ENCODE measurements around the gene LRRC71.

The LRRC71 gene

GRCh38 chr1:156948708-156949107 lies 28.3 kb downstream of the LRRC71 start:
- Histone ChIP-seq H3K4me3 (ENCODE audit: low read length) (no peak overlapping the region), H3K27me3 (ENCODE audit: control insufficient read depth, insufficient read depth, low read length) (no peaks in the 10 kb centered on the region), H3K9me3 (ENCODE audit: control insufficient read depth, low read length) (no peaks in the 10 kb centered on the region), H3K4me1 (ENCODE audit: control insufficient read depth, insufficient read depth, low read length) (no peaks in the 10 kb centered on the region), H3K36me3 (ENCODE audit: control insufficient read depth, insufficient read depth, low read length) (peaks cover 31% of the 10 kb centered on the region), H3K9ac (ENCODE audit: low read length) (no peak overlapping the region)

- H3K27me3 ChIP-seq (ENCODE audit: control insufficient read depth, insufficient read depth, low read length) = no peaks in the 10 kb centered on the region
- peaks cover 31% of the 10 kb centered on the region for H3K36me3 ChIP-seq (ENCODE audit: control insufficient read depth, insufficient read depth, low read length)
- H3K9me3 ChIP-seq (ENCODE audit: control insufficient read depth, low read length) = no peaks in the 10 kb centered on the region
- no peaks in the 10 kb centered on the region for H3K4me1 ChIP-seq (ENCODE audit: control insufficient read depth, insufficient read depth, low read length)
- no peak overlapping the region for H3K9ac ChIP-seq (ENCODE audit: low read length)
- no peak overlapping the region for H3K4me3 ChIP-seq (ENCODE audit: low read length)
These were observed 28.7 kb downstream of the LRRC71 start for GRCh38 chr1:156949127-156949526.

GRCh38 chr1:156951371-156951770 lies 30.9 kb downstream of the LRRC71 start:
- Histone ChIP-seq H3K9ac (ENCODE audit: low read length) (no peak overlapping the region), H3K9me3 (ENCODE audit: control insufficient read depth, low read length) (no peaks in the 10 kb centered on the region), H3K4me1 (ENCODE audit: control insufficient read depth, insufficient read depth, low read length) (no peaks in the 10 kb centered on the region), H3K4me3 (ENCODE audit: low read length) (no peak overlapping the region), H3K36me3 (ENCODE audit: control insufficient read depth, insufficient read depth, low read length) (peaks cover 26% of the 10 kb centered on the region), H3K27me3 (ENCODE audit: control insufficient read depth, insufficient read depth, low read length) (no peaks in the 10 kb centered on the region)

GRCh38 chr1:156953571-156953970 lies 33.1 kb downstream of the LRRC71 start:
- no peaks in the 10 kb centered on the region for H3K9me3 ChIP-seq (ENCODE audit: control insufficient read depth, low read length)
- no peaks in the 10 kb centered on the region for H3K4me1 ChIP-seq (ENCODE audit: control insufficient read depth, insufficient read depth, low read length)
- no peak overlapping the region for H3K4me3 ChIP-seq (ENCODE audit: low read length)
- no peak overlapping the region for H3K9ac ChIP-seq (ENCODE audit: low read length)
- no peaks in the 10 kb centered on the region for H3K27me3 ChIP-seq (ENCODE audit: control insufficient read depth, insufficient read depth, low read length)
- peaks cover 20% of the 10 kb centered on the region for H3K36me3 ChIP-seq (ENCODE audit: control insufficient read depth, insufficient read depth, low read length)

GRCh38 chr1:156956333-156956732 lies 35.9 kb downstream of the LRRC71 start:
- peaks cover 11% of the 10 kb centered on the region for H3K36me3 ChIP-seq (ENCODE audit: control insufficient read depth, insufficient read depth, low read length)
- no peak overlapping the region for H3K4me3 ChIP-seq (ENCODE audit: low read length)
- no peaks in the 10 kb centered on the region for H3K4me1 ChIP-seq (ENCODE audit: control insufficient read depth, insufficient read depth, low read length)
- H3K9ac ChIP-seq (ENCODE audit: low read length) = no peak overlapping the region
- no peaks in the 10 kb centered on the region for H3K9me3 ChIP-seq (ENCODE audit: control insufficient read depth, low read length)
- no peaks in the 10 kb centered on the region for H3K27me3 ChIP-seq (ENCODE audit: control insufficient read depth, insufficient read depth, low read length)

- H3K9ac ChIP-seq (ENCODE audit: low read length) = no peak overlapping the region
- peaks cover 11% of the 10 kb centered on the region for H3K36me3 ChIP-seq (ENCODE audit: control insufficient read depth, insufficient read depth, low read length)
- H3K27me3 ChIP-seq (ENCODE audit: control insufficient read depth, insufficient read depth, low read length) = no peaks in the 10 kb centered on the region
- H3K4me3 ChIP-seq (ENCODE audit: low read length) = no peak overlapping the region
- H3K9me3 ChIP-seq (ENCODE audit: control insufficient read depth, low read length) = no peaks in the 10 kb centered on the region
- no peaks in the 10 kb centered on the region for H3K4me1 ChIP-seq (ENCODE audit: control insufficient read depth, insufficient read depth, low read length)
These were observed 37.2 kb downstream of the LRRC71 start for GRCh38 chr1:156957634-156958033.

- peaks cover 11% of the 10 kb centered on the region for H3K36me3 ChIP-seq (ENCODE audit: control insufficient read depth, insufficient read depth, low read length)
These were observed 37.8 kb downstream of the LRRC71 start for GRCh38 chr1:156958247-156958714.

GRCh38 chr1:156959414-156959813 lies 39.0 kb downstream of the LRRC71 start:
- Histone ChIP-seq H3K27me3 (ENCODE audit: control insufficient read depth, insufficient read depth, low read length) (no peaks in the 10 kb centered on the region), H3K9me3 (ENCODE audit: control insufficient read depth, low read length) (no peaks in the 10 kb centered on the region), H3K9ac (ENCODE audit: low read length) (no peak overlapping the region), H3K4me3 (ENCODE audit: low read length) (no peak overlapping the region), H3K36me3 (ENCODE audit: control insufficient read depth, insufficient read depth, low read length) (peaks cover 11% of the 10 kb centered on the region), H3K4me1 (ENCODE audit: control insufficient read depth, insufficient read depth, low read length) (no peaks in the 10 kb centered on the region)

More at GRCh38 chr1:156958247-156958714, 37.8 kb downstream of the LRRC71 start:
- H3K9ac ChIP-seq (ENCODE audit: low read length) = no peak overlapping the region
- no peak overlapping the region for H3K4me3 ChIP-seq (ENCODE audit: low read length)
- H3K4me1 ChIP-seq (ENCODE audit: control insufficient read depth, insufficient read depth, low read length) = no peaks in the 10 kb centered on the region
- no peaks in the 10 kb centered on the region for H3K27me3 ChIP-seq (ENCODE audit: control insufficient read depth, insufficient read depth, low read length)
- no peaks in the 10 kb centered on the region for H3K9me3 ChIP-seq (ENCODE audit: control insufficient read depth, low read length)

- H3K9me3 ChIP-seq (ENCODE audit: control insufficient read depth, low read length) = no peaks in the 10 kb centered on the region
- no peaks in the 10 kb centered on the region for H3K27me3 ChIP-seq (ENCODE audit: control insufficient read depth, insufficient read depth, low read length)
- no peaks in the 10 kb centered on the region for H3K4me1 ChIP-seq (ENCODE audit: control insufficient read depth, insufficient read depth, low read length)
- H3K36me3 ChIP-seq (ENCODE audit: control insufficient read depth, insufficient read depth, low read length) = peaks cover 11% of the 10 kb centered on the region
- no peak overlapping the region for H3K9ac ChIP-seq (ENCODE audit: low read length)
- H3K4me3 ChIP-seq (ENCODE audit: low read length) = no peak overlapping the region
These were observed 39.5 kb downstream of the LRRC71 start for GRCh38 chr1:156959925-156960324.

- Histone ChIP-seq H3K4me1 (ENCODE audit: control insufficient read depth, insufficient read depth, low read length) (no peaks in the 10 kb centered on the region), H3K36me3 (ENCODE audit: control insufficient read depth, insufficient read depth, low read length) (peaks cover 6% of the 10 kb centered on the region), H3K4me3 (ENCODE audit: low read length) (no peak overlapping the region), H3K9me3 (ENCODE audit: control insufficient read depth, low read length) (no peaks in the 10 kb centered on the region), H3K27me3 (ENCODE audit: control insufficient read depth, insufficient read depth, low read length) (no peaks in the 10 kb centered on the region), H3K9ac (ENCODE audit: low read length) (no peak overlapping the region)
These were observed 41.3 kb downstream of the LRRC71 start for GRCh38 chr1:156961709-156962108.

GRCh38 chr1:156963621-156964020 lies 43.2 kb downstream of the LRRC71 start:
- H3K4me1 ChIP-seq (ENCODE audit: control insufficient read depth, insufficient read depth, low read length) = peaks cover 2% of the 10 kb centered on the region
- H3K9me3 ChIP-seq (ENCODE audit: control insufficient read depth, low read length) = no peaks in the 10 kb centered on the region
- H3K4me3 ChIP-seq (ENCODE audit: low read length) = no peak overlapping the region
- no peaks in the 10 kb centered on the region for H3K27me3 ChIP-seq (ENCODE audit: control insufficient read depth, insufficient read depth, low read length)
- H3K9ac ChIP-seq (ENCODE audit: low read length) = no peak overlapping the region
- no peaks in the 10 kb centered on the region for H3K36me3 ChIP-seq (ENCODE audit: control insufficient read depth, insufficient read depth, low read length)

GRCh38 chr1:156964441-156964840 lies 44.0 kb downstream of the LRRC71 start:
- Histone ChIP-seq H3K36me3 (ENCODE audit: control insufficient read depth, insufficient read depth, low read length) (no peaks in the 10 kb centered on the region), H3K9ac (ENCODE audit: low read length) (no peak overlapping the region)

GRCh38 chr1:156969496-156969895 lies 49.1 kb downstream of the LRRC71 start:
- Histone ChIP-seq H3K27me3 (ENCODE audit: control insufficient read depth, insufficient read depth, low read length) (no peaks in the 10 kb centered on the region), H3K4me3 (ENCODE audit: low read length) (no peak overlapping the region), H3K36me3 (ENCODE audit: control insufficient read depth, insufficient read depth, low read length) (no peaks in the 10 kb centered on the region), H3K4me1 (ENCODE audit: control insufficient read depth, insufficient read depth, low read length) (peaks cover 17% of the 10 kb centered on the region), H3K9ac (ENCODE audit: low read length) (no peak overlapping the region), H3K9me3 (ENCODE audit: control insufficient read depth, low read length) (no peaks in the 10 kb centered on the region)

More at GRCh38 chr1:156964441-156964840, 44.0 kb downstream of the LRRC71 start:
- H3K27me3 ChIP-seq (ENCODE audit: control insufficient read depth, insufficient read depth, low read length) = no peaks in the 10 kb centered on the region
- no peaks in the 10 kb centered on the region for H3K9me3 ChIP-seq (ENCODE audit: control insufficient read depth, low read length)
- no peak overlapping the region for H3K4me3 ChIP-seq (ENCODE audit: low read length)
- peaks cover 7% of the 10 kb centered on the region for H3K4me1 ChIP-seq (ENCODE audit: control insufficient read depth, insufficient read depth, low read length)

Measured in mucosa of stomach (tissue), 1 donor.